Memory B cell (primary cell): ENCODE measurements around the gene REEP3.
A peak's percentile ranks its signal among the peaks of the same experiment; 100 is the strongest.

Experiments used
- ATAC-seq: fragments of 150-1000 bp; cut with Tn5 transposase; 2 replicates; pipeline ENCODE4 v1.10.0; 2021; ENCODE audit warnings: low read depth, mild to moderate bottlenecking, moderate library complexity
- DNase-seq, 2 donors: peaks; one replicate each; pipeline ENCODE4 v3.0.0; 2022; ENCODE audit warnings: low spot score in 2 of 2
- H3K27ac Mint-ChIP-seq: one replicate; pipeline ENCODE4 v1.8.0; 2022; ENCODE audit warnings: mild to moderate bottlenecking, moderate library complexity, mixed read lengths
- H3K27me3 Mint-ChIP-seq: one replicate; pipeline ENCODE4 v1.8.0; 2022; ENCODE audit warnings: mixed read lengths
- H3K36me3 Mint-ChIP-seq: one replicate; pipeline ENCODE4 v1.8.0; 2022; ENCODE audit warnings: mild to moderate bottlenecking, mixed read lengths
- H3K4me1 Mint-ChIP-seq: one replicate; pipeline ENCODE4 v1.8.0; 2022; ENCODE audit warnings: mixed read lengths
- H3K4me3 Mint-ChIP-seq: one replicate; pipeline ENCODE4 v1.8.0; 2022; ENCODE audit warnings: mild to moderate bottlenecking, moderate library complexity, mixed read lengths
- H3K9me3 Mint-ChIP-seq: one replicate; pipeline ENCODE4 v1.8.0; 2022; ENCODE audit warnings: mixed read lengths

Gene REEP3

GRCh38 chr10:63595072-63595471 lies 73.9 kb downstream of the REEP3 start:
- Mint-ChIP-seq H3K27ac (no peak overlapping the region), H3K36me3 (peaks cover 21% of the 10 kb centered on the region), H3K4me1 (no peaks in the 10 kb centered on the region), H3K27me3 (no peaks in the 10 kb centered on the region), H3K9me3 (no peaks in the 10 kb centered on the region), H3K4me3 (no peak overlapping the region)
- ATAC-seq: no peak
- DNase-seq: no peak

- ATAC-seq (no peak), DNase-seq (no peak)
- H3K9me3 Mint-ChIP-seq: no peaks in the 10 kb centered on the region
- H3K27me3 Mint-ChIP-seq: no peaks in the 10 kb centered on the region
- no peak overlapping the region for H3K4me3 Mint-ChIP-seq
- no peak overlapping the region for H3K27ac Mint-ChIP-seq
- no peaks in the 10 kb centered on the region for H3K4me1 Mint-ChIP-seq
- peaks cover 21% of the 10 kb centered on the region for H3K36me3 Mint-ChIP-seq
These were observed 75.7 kb downstream of the REEP3 start for GRCh38 chr10:63596924-63597323.

- H3K27me3 Mint-ChIP-seq: no peaks in the 10 kb centered on the region
- H3K4me3 Mint-ChIP-seq: no peak overlapping the region
- no peak overlapping the region for H3K27ac Mint-ChIP-seq
- peaks cover 10% of the 10 kb centered on the region for H3K36me3 Mint-ChIP-seq
- no peaks in the 10 kb centered on the region for H3K9me3 Mint-ChIP-seq
- H3K4me1 Mint-ChIP-seq: peaks cover 5% of the 10 kb centered on the region
- no peak for ATAC-seq
- no peak for DNase-seq
These were observed 79.3 kb downstream of the REEP3 start for GRCh38 chr10:63600540-63600939.

DNA sequence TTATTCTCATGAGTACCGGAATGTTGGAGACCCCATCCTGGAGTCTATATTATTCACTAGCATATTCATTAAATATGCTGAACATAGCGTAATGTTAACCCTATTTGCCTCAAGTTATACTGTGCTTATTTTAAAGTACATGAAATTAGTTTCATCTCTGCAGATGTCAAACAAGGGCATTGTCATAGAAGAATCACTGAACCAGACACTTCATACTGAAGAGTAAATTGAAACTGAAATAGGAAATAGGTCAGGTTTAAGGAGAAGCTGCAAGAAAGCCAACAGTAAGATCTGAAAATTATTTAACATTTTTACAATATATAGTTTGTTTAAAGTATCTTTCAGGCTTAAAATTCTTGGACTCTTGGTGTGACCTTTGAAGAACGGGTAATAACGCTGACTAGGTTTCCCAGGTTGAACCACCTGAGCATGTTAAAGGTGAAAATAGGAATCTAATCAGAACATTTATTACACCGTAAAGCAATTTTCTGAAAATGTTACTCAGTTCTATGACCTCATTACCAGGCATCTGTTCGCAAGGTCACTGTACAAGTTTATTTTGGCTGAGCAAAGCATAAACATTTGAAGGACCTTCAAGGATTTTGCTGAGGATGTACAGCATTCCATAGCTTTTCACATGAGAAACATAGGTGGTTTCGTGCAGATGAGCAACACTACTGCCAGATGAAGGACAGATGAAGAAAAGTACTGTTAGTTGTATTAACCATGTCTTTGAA lies 82.7 kb downstream of the REEP3 start:
- Mint-ChIP-seq H3K4me1 (peaks cover 7% of the 10 kb centered on the region), H3K27ac (peak overlapping the region; percentile 70), H3K27me3 (no peaks in the 10 kb centered on the region), H3K36me3 (peaks cover 3% of the 10 kb centered on the region), H3K9me3 (no peaks in the 10 kb centered on the region), H3K4me3 (no peak overlapping the region)
- DNase-seq: no peak
- ATAC-seq: peak; percentile 67

- no peaks in the 10 kb centered on the region for H3K27me3 Mint-ChIP-seq
- no peak overlapping the region for H3K4me3 Mint-ChIP-seq
- ATAC-seq: no peak
- peaks cover 7% of the 10 kb centered on the region for H3K4me1 Mint-ChIP-seq
- no peaks in the 10 kb centered on the region for H3K9me3 Mint-ChIP-seq
- DNase-seq: no peak
- H3K36me3 Mint-ChIP-seq: peaks cover 3% of the 10 kb centered on the region
- H3K27ac Mint-ChIP-seq: no peak overlapping the region
These were observed 84.2 kb downstream of the REEP3 start for GRCh38 chr10:63605197-63605967.

GRCh38 chr10:63608511-63608910 lies 87.3 kb downstream of the REEP3 start:
- no peak overlapping the region for H3K27ac Mint-ChIP-seq
- peaks cover 2% of the 10 kb centered on the region for H3K36me3 Mint-ChIP-seq
- H3K9me3 Mint-ChIP-seq: no peaks in the 10 kb centered on the region
- no peak overlapping the region for H3K4me3 Mint-ChIP-seq
- H3K4me1 Mint-ChIP-seq: peaks cover 7% of the 10 kb centered on the region
- peak; percentile 47 for ATAC-seq
- no peak for DNase-seq
- no peaks in the 10 kb centered on the region for H3K27me3 Mint-ChIP-seq

- Mint-ChIP-seq H3K27ac (no peak overlapping the region), H3K36me3 (peaks cover 5% of the 10 kb centered on the region), H3K9me3 (no peaks in the 10 kb centered on the region), H3K27me3 (no peaks in the 10 kb centered on the region), H3K4me1 (peaks cover 2% of the 10 kb centered on the region), H3K4me3 (no peak overlapping the region)
- ATAC-seq (no peak), DNase-seq (no peak)
These were observed 89.9 kb downstream of the REEP3 start for GRCh38 chr10:63611078-63611477.

- ATAC-seq (no peak), DNase-seq (no peak)
- Mint-ChIP-seq H3K9me3 (no peaks in the 10 kb centered on the region), H3K4me1 (no peaks in the 10 kb centered on the region), H3K36me3 (peaks cover 10% of the 10 kb centered on the region), H3K27ac (no peak overlapping the region), H3K4me3 (no peak overlapping the region), H3K27me3 (no peaks in the 10 kb centered on the region)
These were observed 93.2 kb downstream of the REEP3 start for GRCh38 chr10:63614371-63614891.

GRCh38 chr10:63618552-63618951 lies 97.4 kb downstream of the REEP3 start:
- ATAC-seq (no peak), DNase-seq (no peak)
- peaks cover 12% of the 10 kb centered on the region for H3K36me3 Mint-ChIP-seq
- H3K4me1 Mint-ChIP-seq: no peaks in the 10 kb centered on the region
- no peak overlapping the region for H3K27ac Mint-ChIP-seq
- H3K9me3 Mint-ChIP-seq: no peaks in the 10 kb centered on the region
- no peak overlapping the region for H3K4me3 Mint-ChIP-seq
- H3K27me3 Mint-ChIP-seq: no peaks in the 10 kb centered on the region

DNA sequence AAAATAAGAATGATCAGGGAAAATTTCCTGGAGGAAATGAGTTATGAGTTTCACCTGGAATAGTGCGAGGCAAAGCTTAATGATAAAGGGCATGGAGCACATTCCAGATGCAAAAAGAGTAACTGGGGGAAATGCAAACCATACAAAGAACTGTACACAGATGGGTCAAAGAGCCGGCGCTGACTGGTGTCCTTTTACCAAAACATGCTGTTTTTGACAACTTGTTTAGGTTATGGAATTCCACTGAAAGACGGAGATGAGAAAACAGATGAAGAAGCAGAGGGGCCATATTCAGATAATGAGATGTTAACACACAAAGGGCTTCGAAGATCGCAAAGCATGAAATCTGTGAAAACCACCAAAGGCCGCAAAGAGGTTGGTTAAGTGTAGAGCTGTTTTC lies 98.2 kb downstream of the REEP3 start:
- Mint-ChIP-seq H3K9me3 (no peaks in the 10 kb centered on the region), H3K36me3 (peaks cover 12% of the 10 kb centered on the region), H3K27me3 (no peaks in the 10 kb centered on the region), H3K4me3 (no peak overlapping the region), H3K4me1 (no peaks in the 10 kb centered on the region), H3K27ac (no peak overlapping the region)
- DNase-seq (no peak), ATAC-seq (no peak)

DNA sequence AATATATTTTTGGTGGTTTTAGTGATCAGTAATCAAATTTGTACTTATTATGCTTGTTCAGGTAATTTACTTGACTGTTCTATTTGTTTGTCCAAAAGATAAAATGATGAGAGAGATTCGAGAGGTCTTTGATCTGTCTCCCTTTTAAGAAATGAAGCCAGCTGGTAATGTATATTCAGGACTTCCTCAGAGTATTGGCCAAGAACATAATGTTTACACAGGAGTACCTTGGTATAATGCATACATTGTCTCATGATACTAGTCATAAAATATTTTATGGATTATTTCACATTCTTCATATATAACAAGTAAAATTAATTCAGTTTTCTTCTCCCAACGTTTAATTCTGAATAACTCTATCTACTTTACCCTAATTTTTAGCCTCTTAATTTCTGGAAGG lies 100.9 kb downstream of the REEP3 start:
- Mint-ChIP-seq H3K36me3 (peaks cover 7% of the 10 kb centered on the region), H3K9me3 (no peaks in the 10 kb centered on the region), H3K4me3 (no peak overlapping the region), H3K27ac (no peak overlapping the region), H3K4me1 (no peaks in the 10 kb centered on the region), H3K27me3 (no peaks in the 10 kb centered on the region)
- no peak for ATAC-seq
- DNase-seq: no peak

GRCh38 chr10:63624701-63625100 lies 103.5 kb downstream of the REEP3 start:
- Mint-ChIP-seq H3K27ac (no peak overlapping the region), H3K9me3 (no peaks in the 10 kb centered on the region), H3K4me1 (peaks cover 18% of the 10 kb centered on the region), H3K4me3 (no peak overlapping the region), H3K27me3 (no peaks in the 10 kb centered on the region), H3K36me3 (no peaks in the 10 kb centered on the region)
- no peak for ATAC-seq
- no peak for DNase-seq

DNA sequence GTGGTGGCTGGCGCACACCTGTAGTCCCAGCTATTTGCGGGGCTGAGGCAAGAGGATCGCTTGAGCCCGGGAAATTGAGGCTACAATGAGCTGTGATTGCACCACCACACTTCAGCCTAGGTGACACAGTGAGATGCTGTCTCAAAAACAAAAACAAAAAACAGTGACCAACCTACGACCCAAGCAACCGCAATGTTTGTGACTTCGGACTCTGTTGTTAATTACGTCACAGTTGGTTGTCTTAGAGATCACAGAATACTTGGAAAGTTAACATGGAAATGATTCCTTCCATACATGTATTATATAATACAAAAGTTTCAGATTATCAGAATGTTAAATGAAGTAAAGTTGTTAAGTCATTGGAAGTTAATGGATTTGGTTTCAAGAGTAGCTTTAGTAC lies 106.2 kb downstream of the REEP3 start:
- Mint-ChIP-seq H3K9me3 (no peaks in the 10 kb centered on the region), H3K4me3 (no peak overlapping the region), H3K36me3 (no peaks in the 10 kb centered on the region), H3K27ac (no peak overlapping the region), H3K4me1 (peaks cover 18% of the 10 kb centered on the region), H3K27me3 (no peaks in the 10 kb centered on the region)
- DNase-seq (no peak), ATAC-seq (no peak)

DNA sequence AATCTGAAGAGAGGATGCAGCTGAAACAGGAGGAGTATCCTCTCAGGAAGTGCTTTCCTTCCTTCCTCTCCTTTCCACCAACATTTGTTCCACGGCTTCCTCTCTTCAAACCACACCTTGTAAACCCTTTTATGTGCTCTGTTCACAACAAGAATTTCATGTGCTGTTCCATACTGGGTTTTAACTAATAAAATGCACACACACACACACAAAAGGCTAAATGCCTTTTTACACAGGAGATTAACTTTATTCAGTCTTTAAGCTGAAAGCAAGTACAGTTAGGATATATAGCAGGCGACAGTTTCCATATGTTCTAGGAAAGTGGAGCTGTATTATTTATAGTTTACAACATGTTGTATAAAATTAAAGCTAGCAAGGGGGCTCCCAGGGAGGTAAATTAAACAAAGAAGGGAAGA lies 106.7 kb downstream of the REEP3 start:
- no peaks in the 10 kb centered on the region for H3K36me3 Mint-ChIP-seq
- ATAC-seq (no peak), DNase-seq (no peak)
- no peak overlapping the region for H3K27ac Mint-ChIP-seq
- no peak overlapping the region for H3K4me3 Mint-ChIP-seq
- peaks cover 18% of the 10 kb centered on the region for H3K4me1 Mint-ChIP-seq
- H3K27me3 Mint-ChIP-seq: no peaks in the 10 kb centered on the region
- no peaks in the 10 kb centered on the region for H3K9me3 Mint-ChIP-seq
